ENCODE measurements around the gene RABEP1.
A peak's percentile ranks its signal among the peaks of the same experiment; 100 is the strongest.

The RABEP1 gene

GRCh38 chr17:5331506-5331905, 49.4 kb downstream of the RABEP1 start:
- in situ Hi-C loops (cut with HindIII; ENCODE audit: low pct_ligation_motif_present, low sequenced_read_pairs) = no loop called here
- no peaks in the 10 kb centered on the region for H3K27me3 ChIP-seq (replicated peaks)
- no peak overlapping the region for H3K4me3 ChIP-seq (ENCODE audit: low read depth, low read length)
- no peak for TF ChIP-seq CTCF (IDR thresholded peaks at IDR 0.05; ENCODE audit: low read depth, low read length, missing control alignments)
- H3K36me3 ChIP-seq (replicated peaks) = peaks cover 12% of the 10 kb centered on the region
- H3K27ac ChIP-seq = peak overlapping the region; percentile 20
- DNase-seq = no peak

- no peak overlapping the region for H3K4me3 ChIP-seq (ENCODE audit: low read depth, low read length)
- TF ChIP-seq CTCF (IDR thresholded peaks at IDR 0.05; ENCODE audit: low read depth, low read length, missing control alignments) = no peak
- H3K36me3 ChIP-seq (replicated peaks) = peaks cover 15% of the 10 kb centered on the region
- no peaks in the 10 kb centered on the region for H3K27me3 ChIP-seq (replicated peaks)
- DNase-seq = no peak
- in situ Hi-C loops (cut with HindIII; ENCODE audit: low pct_ligation_motif_present, low sequenced_read_pairs) = no loop called here
- no peak overlapping the region for H3K27ac ChIP-seq
Observed at GRCh38 chr17:5344914-5345313, 62.8 kb downstream of the RABEP1 start.

- peaks cover 30% of the 10 kb centered on the region for H3K36me3 ChIP-seq (replicated peaks)
- in situ Hi-C loops (cut with HindIII; ENCODE audit: low pct_ligation_motif_present, low sequenced_read_pairs) = no loop called here
Observed at GRCh38 chr17:5352681-5353289, 70.7 kb downstream of the RABEP1 start.

GRCh38 chr17:5354310-5354709, 72.2 kb downstream of the RABEP1 start:
- in situ Hi-C loops (cut with HindIII; ENCODE audit: low pct_ligation_motif_present, low sequenced_read_pairs) = no loop called here
- Histone ChIP-seq H3K4me3 (ENCODE audit: low read depth, low read length) (no peak overlapping the region), H3K27me3 (replicated peaks) (no peaks in the 10 kb centered on the region), H3K27ac (no peak overlapping the region), H3K36me3 (replicated peaks) (peaks cover 30% of the 10 kb centered on the region)
- TF ChIP-seq CTCF (IDR thresholded peaks at IDR 0.05; ENCODE audit: low read depth, low read length, missing control alignments) = no peak
- DNase-seq = no peak

More at GRCh38 chr17:5352681-5353289, 70.7 kb downstream of the RABEP1 start:
- Histone ChIP-seq H3K4me3 (ENCODE audit: low read depth, low read length) (no peak overlapping the region), H3K27me3 (replicated peaks) (no peaks in the 10 kb centered on the region), H3K27ac (no peak overlapping the region)
- no peak for DNase-seq
- no peak for TF ChIP-seq CTCF (IDR thresholded peaks at IDR 0.05; ENCODE audit: low read depth, low read length, missing control alignments)

GRCh38 chr17:5354886-5355415, 72.9 kb downstream of the RABEP1 start:
- Histone ChIP-seq H3K27ac (no peak overlapping the region), H3K27me3 (replicated peaks) (no peaks in the 10 kb centered on the region), H3K36me3 (replicated peaks) (peaks cover 29% of the 10 kb centered on the region)

More at GRCh38 chr17:5354886-5355415, 72.9 kb downstream of the RABEP1 start:
- DNase-seq = no peak
- in situ Hi-C loops (cut with HindIII; ENCODE audit: low pct_ligation_motif_present, low sequenced_read_pairs) = no loop called here
- TF ChIP-seq CTCF (IDR thresholded peaks at IDR 0.05; ENCODE audit: low read depth, low read length, missing control alignments) = no peak
- H3K4me3 ChIP-seq (ENCODE audit: low read depth, low read length) = no peak overlapping the region

All from brain microvascular endothelial cell (primary cell).